RCC 7860 (cell line): ENCODE data around the gene CBX4.

Source experiments
- DNase-seq: peaks from one replicate; pipeline ENCODE4 v3.0.0-alpha.2; 2015; ENCODE audit warnings: low spot score
- FAIRE-seq: peaks from 2 replicates; lab custom pipeline; 2012; peaks lifted over from hg19 to GRCh38; lab: Jason Lieb, UNC

CBX4 gene

DNA sequence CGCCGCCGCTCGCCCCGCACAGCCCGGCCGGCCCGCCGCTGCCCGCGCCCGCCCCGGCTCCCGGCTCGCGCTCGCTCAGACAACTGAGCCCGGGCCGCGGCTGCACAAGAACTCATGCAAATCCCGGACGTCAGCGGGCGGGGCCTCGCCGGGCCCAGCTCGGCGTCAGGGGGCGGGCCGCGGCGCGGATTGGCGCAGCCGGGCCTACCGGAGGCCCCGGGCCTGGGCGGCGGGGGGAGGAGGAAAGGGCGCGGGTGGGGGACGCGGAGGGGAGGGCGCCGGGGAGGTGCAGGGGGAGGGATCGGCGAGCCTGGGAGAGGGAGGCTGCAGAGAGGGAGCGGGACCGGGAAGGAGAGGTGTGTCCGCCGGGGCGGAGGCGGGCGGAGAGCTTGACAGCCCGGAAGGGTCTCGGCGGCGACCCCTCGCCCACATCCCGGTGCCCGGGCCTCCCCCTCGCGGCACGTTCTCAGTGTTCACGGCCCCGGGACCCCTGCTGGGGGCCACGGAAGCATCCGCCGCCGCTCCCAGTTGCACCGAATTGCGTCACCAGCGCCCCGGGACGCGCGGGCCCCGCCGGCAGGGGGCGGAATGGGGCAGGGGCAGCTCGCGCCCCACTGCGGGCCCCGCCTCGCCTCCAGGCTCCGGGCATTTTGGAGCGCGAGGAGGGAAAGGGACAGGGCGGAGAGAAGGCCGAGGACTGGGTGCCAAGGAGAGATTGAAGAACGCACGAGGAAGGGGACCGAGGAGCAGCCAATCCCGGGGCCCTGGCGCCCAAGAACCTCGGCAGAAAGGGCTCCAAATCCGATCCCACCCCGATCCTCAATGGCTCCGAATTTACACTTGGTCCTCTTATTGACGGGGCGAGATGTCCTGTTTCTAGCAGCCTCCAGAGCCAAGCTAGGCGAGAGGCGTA is at the start of gene CBX4:
TSS of gene CBX4 (minus strand) at position 85 of the 913 bp plus-strand sequence. CDS start 189 bp downstream, outside the sequence.
- DNase-seq (peak; percentile 85), FAIRE-seq (no peak)

DNA sequence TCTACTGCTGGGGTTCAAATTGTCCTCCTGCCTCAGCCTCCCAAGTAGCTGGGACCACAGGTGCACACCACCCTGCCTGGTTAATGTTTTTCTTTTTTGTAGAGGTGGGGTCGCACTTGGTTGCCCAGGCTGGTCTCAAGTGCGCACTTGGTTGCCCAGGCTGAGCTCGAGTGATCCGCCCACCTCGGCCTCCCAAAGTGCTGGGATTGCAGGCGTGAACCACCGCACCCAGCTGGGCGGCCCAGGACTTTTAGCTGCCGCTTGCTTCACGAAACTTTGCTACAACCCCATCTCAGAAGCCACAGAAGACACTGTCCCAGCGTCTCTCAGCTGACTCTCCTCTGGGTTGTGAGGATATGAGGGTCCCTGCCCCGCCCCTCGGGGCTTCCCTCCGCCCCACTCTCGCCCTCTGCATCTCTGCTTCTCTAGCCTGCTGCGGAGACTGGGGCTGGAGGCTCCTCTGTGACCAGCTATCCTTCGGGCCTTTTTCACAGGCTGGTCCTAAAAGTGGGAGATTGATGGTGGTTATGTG is 48.8 kb upstream of the CBX4 start:
- FAIRE-seq, result no peak
- no peak for DNase-seq

GRCh38 chr17:79887451-79887991 is 48.3 kb upstream of the CBX4 start:
- FAIRE-seq (no peak), DNase-seq (no peak)

- no peak for DNase-seq
Observed at GRCh38 chr17:79883202-79883601, 44.0 kb upstream of the CBX4 start.

DNA sequence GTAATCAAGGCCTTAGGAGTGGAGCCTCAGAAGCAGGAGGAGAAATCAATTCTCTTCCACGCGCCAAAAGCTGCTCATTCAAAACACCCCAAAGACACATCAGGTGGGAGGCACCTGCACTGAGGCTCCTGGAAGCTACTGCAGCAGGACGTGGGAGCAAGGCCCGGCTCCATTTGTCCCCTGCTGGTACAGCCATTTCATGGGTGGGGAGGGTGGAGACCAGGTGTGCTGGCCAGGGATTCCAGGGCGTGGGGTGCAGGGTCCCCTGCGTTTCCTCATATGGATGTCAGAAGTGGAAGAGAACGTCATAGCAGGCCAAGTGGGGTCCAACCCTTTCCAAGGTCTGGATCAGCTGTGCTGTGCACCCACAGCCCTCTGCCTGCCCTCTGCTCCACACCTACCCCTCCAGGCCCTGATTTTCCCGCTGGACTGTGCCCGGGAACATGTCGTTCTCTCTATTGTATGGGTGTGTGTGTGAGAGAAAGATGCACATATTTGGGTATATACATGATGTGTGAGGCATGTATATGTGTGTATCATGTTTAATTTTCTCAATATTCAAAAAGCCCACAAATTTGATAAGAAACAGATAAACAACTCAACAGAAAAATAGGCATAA is 39.2 kb upstream of the CBX4 start:
- FAIRE-seq (no peak), DNase-seq (no peak)

More at GRCh38 chr17:79883202-79883601, 44.0 kb upstream of the CBX4 start:
- FAIRE-seq, result no peak

- FAIRE-seq (no peak), DNase-seq (no peak)
Observed at GRCh38 chr17:79877041-79877440, 37.8 kb upstream of the CBX4 start.

DNA sequence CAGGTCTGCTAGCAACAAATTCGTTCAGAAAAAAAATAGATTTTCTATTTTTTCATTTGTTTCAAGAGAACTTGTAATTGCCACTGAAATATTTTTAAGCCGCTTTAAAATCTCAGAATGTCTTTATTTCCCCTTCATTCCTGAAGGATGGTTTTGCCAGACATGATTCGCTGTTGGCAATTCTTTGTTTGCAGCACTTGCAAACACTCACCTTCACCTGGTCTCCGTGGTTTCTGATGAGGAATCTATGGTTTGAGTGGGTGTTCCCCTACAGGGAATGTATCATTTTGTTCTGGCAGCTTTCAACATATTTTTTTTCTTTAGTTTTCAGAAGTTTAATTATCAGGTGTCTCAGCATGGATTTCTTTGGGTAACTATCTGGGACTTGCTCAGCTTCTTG is 36.3 kb upstream of the CBX4 start:
- DNase-seq (no peak), FAIRE-seq (no peak)

GRCh38 chr17:79874329-79874981 is 35.2 kb upstream of the CBX4 start:
- peak; percentile 55 for FAIRE-seq

DNA sequence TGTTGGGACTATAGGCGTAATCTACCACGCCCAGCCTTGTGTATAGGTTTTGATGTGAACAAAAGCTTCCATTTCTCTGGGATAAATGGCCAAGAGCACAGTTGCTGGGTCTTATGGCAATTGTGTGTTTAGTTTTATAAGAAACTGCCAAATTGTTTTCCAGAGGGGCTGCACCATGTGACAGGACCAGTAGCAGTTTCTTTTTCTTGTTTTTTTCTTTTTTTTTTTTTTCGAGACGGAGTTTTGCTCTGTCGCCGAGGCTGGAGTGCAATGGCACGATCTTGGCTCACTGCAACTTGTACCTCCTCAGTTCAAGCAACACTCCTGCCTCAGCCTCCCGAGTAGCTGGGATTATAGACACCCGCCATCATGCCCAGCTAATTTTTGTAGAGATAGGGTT is 34.3 kb upstream of the CBX4 start:
- FAIRE-seq, result no peak
- DNase-seq, result no peak

More at GRCh38 chr17:79874329-79874981, 35.2 kb upstream of the CBX4 start:
- DNase-seq, result peak; percentile 37

DNA sequence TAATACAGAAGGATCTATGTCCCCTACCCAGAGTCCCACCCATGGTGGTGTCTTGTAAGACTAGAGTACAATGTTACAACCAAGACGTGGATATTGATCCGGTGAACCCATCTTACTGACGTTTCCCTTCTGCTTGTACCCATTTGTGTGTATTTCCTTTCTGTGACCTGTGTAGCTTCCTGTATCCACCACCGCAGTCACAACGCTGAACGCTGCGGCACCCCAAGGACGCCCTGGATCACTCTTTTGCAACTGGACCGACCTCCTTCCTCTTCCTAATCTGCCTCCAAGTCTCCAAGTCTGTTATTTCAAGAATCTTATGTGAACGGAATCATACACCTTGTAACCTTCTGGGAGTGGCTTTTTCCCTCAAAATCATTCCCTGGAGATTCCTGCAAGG is 33.5 kb upstream of the CBX4 start:
- FAIRE-seq (no peak), DNase-seq (no peak)

GRCh38 chr17:79871131-79871530 is 31.9 kb upstream of the CBX4 start:
- DNase-seq, result no peak
- no peak for FAIRE-seq

GRCh38 chr17:79870540-79870939 is 31.3 kb upstream of the CBX4 start:
- no peak for DNase-seq
- no peak for FAIRE-seq

DNA sequence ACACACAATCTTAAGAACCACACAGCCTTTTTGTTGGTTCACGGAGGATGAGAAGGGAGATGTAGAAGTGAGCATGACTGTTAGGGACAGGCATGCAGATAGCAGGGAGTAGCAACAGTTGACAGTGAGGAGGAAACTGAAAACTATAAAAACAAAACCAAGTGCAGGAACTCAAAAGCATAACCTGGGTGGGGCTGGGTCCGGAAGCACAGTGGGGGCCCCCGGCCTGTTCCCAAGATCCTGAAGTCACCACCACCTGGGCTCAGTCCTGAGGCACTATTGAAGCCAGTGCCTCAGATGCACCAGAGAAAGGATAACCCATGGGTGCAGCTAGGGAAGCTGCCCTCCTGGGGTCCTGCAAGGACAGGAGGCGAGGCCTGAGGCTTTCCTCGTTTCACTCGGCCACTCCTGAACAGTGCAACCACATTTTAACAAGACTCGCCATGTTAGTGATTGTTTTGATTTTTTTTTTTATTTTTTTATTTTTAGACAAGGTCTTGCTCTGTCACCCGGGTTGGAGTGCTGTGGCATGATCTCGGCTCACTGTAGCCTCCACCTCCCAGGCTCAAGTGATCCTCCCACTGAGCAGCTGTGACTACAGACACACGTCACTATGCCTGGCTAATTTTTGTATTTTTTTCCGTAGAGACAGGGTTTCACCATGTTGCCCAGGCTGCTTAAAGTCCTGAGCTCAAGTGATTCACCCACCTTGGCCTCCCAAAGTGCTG is 27.7 kb upstream of the CBX4 start:
- no peak for DNase-seq
- no peak for FAIRE-seq

DNA sequence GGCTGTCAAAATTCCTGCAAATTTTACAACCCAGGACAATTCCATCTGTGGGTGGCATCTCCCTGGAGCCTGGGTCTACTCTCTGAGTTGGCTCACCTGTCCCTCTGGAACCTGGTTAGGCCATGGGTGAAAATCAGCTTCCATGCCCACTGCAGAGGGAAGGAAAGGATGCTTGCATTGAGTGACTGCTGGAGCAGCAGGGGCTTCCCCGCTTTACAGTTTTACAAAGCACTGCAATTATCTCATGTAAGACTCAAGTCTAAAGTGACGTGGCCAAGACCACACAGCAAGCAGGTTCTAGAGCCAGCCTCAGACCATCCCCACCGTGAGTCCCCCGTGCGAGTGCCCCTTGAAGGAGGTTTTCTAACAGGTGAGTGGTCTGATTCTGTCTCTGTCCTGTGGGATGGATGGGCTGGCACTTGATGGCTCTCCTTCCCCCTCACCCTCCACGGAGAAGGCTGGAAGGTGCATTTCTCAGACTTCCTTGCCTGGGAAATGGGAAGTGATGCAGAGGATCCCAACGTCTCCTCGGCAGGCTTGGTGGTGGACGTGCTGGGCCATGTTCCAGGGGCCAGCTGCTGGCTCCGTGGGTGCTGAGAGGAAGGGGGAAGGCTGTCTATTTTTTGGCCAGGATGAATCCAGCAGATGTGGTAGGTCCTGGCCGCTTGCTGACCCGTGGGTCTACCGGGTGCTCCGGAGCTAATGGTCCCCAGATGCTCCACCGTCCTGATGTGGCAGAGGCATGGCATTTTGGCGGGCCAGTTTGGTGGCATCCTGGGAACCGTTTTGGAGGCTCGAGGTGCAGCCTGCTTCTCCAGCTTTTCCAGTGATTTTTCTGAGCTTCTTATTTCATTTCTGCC is 26.3 kb upstream of the CBX4 start:
- DNase-seq, result no peak
- FAIRE-seq, result no peak

GRCh38 chr17:79864617-79865250 is 25.5 kb upstream of the CBX4 start:
- FAIRE-seq, result no peak
- DNase-seq, result no peak

DNA sequence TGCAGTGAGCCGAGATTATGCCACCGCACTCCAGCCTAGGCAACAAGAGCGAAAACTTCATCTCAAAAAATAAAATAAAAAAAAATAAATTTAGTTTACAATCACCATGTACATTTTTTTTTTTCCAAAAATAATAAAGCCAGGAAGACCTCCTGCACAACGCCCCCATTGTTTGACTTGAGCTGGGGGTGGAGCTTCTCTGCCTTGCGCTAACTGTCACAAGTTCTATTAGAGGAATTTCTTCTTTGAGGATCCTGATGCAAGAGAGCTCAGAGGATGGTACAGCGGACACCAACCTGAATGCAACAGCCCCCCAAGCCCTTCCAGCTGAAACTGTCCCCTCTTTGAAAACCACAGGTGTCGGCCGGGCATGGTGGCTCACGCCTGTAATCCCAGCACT is 24.9 kb upstream of the CBX4 start:
- no peak for DNase-seq
- FAIRE-seq, result no peak

DNA sequence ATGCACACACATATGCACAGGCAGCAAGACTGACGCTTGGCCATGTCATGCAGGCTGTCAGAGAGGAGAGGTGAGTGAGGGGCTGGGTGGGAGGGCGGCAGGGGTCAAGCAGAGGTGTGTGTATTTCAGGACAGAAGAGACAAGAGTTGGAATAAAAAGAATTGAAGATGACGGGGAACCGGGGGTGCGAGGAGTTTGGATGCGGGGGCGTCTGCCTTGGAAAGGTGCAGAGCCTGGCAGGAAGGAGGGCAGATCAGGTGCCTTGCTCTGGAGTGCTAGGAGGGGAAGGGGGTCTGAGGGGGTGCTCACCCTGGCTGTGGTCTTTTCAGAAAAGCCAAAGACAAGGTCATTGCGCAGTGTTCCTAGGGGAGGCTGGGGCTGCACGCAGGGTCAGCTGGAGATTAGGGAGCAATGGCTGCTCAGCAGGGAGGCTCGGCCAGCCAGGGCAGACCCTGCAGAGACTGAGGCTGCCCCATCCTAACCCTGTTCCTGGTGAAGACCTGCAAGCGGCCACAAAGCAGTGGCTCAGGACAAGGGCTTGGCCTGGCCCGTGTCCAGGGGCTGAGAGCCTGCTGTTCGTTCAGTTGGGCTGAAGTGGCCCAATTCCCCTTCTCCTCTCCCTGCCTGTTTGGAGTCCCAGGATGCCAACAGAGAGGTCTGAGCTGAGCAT is 23.7 kb upstream of the CBX4 start:
- DNase-seq, result no peak
- no peak for FAIRE-seq

DNA sequence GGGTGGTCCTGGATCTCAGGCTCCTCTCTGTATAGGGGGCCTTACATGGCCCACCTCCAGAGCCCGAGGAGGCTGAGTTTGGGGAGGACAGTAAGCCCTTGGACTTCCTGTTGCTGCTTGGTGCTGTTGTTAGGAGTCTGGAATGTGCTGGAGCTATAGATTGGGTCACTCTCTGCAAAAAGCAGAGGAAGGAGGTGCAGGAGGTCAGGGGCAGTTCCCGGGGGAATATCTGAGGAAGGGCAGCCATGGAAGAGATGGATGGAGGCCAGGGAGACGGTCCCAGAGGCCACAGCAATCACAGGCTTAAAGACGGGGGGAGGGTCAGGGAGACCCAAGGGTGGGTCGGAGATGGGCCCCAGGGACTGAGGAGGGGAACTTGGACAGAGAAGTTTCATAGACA is 23.0 kb upstream of the CBX4 start:
- FAIRE-seq (no peak), DNase-seq (no peak)
